GM21423 (cell line): ENCODE data around the gene PKNOX2.
A peak's percentile ranks its signal among the peaks of the same experiment; 100 is the strongest.

Experiments
- ATAC-seq: cut with Tn5 transposase; IDR thresholded peaks from one replicate; pipeline ENCODE4 v1.9.1; 2021; ENCODE audit warnings: mild to moderate bottlenecking, moderate library complexity; ENCODE audit not compliant: unreplicated experiment

Gene PKNOX2

DNA sequence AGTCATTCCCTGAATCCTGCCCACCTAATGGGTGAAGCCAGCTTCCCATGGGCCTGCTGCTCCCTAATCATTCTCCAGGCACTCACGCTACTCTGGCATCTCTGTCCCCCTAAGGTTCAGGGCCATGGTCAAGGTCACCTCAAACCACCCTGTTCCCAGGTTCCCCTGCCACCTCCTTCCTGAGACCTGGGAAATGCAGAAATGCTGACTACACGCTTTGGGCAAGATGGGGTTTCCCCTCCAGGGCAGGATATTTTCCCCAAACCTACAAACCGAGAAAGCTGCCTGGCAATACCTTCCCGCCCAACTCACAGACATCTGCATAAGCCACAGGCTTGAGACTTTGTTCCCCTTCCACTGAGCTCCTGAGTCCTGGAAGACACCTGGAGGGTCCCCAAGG, 233.9 kb downstream of the PKNOX2 start:
- no peak for ATAC-seq

DNA sequence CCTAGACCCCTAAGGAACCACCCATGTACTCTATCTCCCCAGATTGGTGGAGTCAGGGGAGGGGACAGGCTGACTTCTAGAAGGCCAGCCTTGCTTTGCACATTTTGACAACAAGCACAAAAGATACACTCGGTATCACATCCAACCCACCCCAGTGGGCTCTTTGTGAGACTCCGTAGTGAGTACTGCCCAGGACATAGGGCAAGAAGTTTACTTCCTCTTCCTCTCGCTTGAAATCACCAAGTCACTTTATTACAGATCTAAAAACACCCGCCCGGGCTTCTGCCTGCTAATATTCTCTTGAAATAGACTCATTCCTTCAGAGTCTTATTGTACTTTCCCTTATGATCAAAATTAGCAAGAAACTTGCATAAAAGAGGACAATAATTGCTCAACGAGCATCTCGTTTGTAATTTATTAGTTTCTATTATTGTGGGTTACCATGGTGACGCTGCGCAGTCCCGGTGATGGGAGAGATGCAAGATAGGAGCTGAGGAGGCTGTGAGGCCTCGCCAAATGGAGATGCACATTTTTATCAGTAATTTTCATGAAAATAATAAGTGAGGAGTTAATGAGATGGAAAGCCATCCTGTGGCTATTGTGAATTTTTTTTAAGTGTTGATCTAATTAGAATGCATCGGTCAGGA, 234.6 kb downstream of the PKNOX2 start:
- no peak for ATAC-seq

DNA sequence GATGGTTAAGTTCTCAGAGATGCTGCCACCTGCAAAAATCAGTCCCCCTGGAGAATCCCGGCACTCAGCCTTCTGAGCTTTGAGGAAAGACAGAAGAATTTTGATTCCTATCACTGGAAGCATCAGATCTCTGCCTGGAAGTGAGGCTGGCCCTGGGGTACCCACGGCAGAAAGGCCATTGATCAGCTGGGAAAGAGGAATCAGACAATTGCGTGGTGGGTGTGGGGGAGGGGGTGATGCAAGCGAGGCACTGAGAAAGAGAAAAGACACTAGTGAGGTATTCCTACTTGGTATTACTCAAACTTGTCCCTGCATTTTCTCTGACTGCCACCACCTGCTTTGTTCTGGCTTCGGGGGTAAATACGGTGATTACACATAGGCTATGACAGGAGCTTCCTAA, 235.4 kb downstream of the PKNOX2 start:
- no peak for ATAC-seq

DNA sequence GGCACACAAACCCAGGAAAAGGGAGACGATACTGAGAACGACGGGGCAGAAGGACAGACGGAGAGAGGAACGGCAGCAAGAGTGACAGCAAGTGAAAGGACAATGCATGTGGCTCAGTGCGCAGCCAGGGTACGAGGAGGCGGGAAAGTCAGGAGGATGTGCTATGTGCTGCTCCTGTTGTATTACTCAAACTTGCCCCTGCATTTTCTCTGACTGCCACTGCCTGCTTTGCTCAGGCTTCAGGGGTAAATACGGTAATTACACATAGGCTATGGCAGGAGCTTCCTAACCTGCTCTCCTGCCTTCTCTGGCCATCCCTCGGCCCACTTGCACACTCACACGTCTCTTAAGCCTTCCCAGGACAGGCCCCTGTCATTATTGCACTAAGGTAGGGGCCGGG, 236.7 kb downstream of the PKNOX2 start:
- no peak for ATAC-seq

DNA sequence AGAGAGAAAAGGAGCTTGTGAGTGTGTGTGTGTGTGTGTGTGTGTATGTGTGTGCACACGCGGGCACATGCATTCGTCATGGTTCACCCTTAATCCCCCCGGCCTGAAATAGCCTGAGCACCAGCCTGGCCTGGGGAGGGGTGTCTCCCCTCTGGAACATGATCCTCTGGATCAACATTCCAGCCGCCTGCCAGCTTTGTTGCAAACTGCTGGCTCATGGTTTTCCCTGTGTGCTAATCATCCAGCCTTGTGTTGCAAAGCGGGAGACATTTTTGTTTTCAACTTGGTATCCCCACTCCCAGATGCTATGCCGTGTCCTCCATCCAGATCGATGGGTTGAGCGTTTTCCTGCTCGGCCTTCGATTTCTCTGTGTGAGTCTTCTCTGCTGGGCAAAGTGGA, 237.2 kb downstream of the PKNOX2 start:
- no peak for ATAC-seq

DNA sequence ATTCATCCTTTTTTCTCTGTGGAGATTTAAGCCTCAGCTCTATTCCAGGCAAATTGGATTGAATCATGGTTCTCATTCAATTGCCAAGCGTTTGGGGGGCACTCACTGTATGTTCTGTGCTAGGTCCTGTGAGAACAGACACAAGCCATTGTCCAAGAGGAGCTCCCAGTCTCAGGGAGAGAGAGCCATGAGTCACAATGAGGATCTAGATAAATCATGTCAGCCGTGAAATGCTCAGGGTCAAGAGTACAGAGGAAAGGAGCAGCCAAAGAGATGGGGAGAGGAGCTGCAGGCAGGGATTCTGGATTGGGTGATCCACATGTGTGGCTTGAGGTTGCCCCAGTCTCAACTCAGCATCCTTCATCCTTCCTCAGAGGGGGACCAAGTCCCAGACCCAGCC, 237.9 kb downstream of the PKNOX2 start:
- no peak for ATAC-seq

DNA sequence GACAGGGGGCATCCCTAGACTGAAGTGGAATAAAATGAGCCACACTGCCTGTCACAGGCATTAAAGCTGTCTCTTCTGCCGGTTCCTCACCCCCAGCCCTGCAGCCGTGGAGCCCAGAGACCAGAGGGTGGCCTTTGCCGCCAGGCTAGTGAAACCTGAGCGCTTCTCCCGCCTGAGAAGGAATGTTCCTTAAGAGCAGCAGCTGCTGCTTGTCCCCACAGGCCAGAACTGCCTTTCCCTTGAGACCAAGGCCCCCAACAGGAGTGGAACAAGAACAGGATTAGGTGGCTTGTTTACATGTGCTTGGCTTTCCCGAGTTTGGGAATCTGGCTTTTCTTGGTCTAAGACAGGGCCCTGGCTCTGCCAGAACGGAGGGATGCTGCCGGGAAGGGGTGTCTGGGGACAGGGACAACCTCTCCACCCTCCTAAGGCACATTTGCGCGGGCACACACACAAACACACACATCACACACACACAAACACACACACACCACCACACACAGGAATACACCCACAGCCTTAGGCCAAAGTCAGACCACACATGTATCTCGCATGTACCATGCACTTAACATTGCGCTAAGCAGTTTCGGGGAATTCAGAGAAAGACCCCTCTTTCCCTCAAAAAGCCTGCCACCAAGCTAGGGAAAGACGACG, 239.7 kb downstream of the PKNOX2 start:
- no peak for ATAC-seq

DNA sequence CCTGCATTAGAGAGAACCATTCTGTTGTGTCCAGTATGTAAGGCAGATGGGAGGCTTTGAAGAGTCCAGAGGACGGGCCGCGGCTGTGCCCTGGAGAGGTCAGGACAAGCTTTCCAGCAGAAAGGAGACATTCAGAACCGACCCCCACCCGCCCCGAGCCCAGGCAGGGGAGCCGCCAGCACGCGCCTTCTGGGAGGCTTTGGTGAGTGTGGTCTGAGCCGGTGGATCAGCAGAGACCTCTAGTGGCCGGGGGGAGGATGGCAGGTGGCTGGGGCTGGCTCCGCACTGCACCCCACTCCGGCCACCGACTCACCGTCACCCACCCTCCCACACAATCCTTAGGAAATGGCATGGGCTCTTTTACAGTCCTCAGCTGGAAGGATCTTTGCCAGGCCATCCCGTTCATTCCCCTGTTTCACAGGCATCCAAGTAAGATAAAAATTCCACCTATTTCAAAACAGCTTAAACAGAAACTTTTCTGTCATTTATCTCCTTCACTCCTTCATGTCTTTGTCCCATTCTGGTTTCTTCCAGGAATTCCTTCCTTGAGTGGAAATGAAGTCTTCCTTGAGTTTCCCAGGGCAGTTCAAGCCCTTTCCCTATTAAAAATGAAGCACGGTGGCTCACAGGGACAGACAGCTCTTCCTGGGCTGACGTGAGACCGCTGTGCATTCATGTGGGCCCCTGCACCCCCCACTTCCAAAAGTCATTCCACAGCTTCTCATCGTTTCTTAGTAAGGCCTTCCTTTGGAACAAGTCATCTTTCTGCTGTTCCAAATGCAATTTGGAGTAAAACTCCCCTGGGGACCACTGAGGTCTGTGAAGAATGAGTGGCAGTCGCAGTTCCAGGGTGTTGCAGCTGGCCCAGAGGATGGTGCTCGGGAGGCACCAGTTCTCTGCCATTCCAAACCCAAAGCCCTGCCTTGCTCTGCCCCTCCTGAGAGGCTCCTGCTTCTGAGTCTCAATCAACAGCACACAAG, 240.6 kb downstream of the PKNOX2 start:
- peak; percentile 88 for ATAC-seq

DNA sequence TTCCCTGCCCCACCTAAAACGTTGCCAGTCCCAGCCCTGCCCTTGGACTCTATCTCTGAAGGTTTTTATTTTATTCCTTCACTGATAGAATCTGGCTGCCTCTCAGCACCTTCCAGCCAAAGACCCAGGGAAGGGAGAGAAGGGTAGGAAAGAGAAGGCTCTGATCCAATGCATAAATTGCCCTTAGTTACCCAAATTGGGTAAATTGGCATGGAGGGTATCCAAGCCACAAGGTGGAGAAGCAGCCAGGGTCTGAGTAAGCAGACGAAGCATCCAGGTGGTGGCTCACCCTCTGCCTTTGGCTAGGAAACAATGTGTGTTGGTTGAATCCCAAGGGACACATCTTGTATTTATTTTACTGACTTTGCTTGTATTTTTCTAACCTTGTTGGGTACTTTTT, 242.5 kb downstream of the PKNOX2 start:
- no peak for ATAC-seq

DNA sequence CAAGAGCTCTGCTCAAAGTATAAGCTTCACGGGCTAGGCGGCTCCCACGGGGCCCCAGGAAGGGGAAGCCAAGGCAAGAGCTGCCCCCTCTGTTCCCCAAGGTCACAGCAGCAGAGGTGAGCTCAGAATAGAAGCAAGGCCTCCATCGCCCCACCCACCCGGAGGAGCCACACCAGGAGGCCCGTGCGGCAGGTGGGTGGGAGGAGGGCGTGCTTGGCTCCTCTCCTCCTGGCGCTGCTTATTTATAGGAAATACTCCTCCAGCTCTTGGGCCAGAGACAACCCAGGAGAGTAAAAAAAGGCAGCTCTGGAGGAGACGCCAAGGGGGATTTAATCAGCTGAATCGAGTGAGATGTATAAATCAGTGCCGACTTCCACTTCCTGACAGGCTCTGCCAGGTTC, 243.8 kb downstream of the PKNOX2 start:
- ATAC-seq: no peak

DNA sequence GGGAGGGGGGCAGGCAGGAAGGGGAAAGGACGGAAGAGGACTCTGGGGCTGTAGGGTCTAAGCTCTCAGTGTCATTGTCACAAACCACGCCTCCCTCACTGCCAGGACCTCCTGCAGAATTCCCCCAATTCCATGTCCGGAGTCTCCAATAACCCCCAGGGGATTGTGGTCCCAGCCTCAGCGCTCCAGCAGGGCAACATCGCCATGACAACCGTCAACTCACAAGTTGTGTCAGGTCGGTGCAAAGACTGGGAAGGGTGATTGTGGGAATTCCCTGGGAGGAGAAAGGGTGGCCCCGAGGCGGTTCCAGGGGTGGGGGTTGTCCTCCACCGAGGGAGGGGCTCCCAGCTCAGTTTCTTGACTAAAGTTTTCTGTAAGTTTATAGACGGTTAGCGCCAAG, 245.5 kb downstream of the PKNOX2 start:
- no peak for ATAC-seq

DNA sequence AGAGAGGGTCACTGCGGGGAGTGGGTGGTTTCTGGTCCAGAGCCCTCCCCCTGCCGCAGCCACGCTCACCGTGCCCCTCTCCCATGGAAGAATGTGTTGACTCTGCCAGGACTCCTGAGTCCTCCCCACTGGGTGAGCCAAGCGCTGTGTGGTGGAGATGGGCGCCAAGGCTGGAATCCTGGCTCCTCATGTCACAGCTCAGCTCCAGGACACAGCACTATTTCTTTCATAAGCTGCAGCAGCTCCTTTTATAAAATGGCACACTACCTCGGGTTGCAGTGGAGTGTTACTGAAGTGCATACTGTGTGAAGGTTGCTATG, 247.6 kb downstream of the PKNOX2 start:
- ATAC-seq: no peak

DNA sequence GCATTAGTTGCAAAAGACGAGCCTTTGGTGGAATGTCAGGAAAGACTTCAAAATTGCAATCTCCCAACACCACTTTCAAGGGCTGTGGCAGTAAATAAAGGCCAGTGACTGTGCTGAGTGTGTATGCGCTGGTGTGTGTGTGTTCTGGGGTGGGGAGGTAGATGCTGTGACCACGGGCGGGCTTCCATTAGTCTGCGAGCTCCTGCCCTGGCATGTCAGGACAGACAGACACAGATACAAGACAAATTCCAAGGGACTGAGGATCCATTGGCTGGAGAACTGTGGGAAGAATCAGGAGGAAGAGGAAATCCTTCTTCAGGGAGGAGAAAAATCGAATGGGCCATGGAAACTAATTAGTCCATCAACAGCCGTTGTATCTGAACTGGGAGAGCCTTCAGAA, 248.0 kb downstream of the PKNOX2 start:
- ATAC-seq: no peak

DNA sequence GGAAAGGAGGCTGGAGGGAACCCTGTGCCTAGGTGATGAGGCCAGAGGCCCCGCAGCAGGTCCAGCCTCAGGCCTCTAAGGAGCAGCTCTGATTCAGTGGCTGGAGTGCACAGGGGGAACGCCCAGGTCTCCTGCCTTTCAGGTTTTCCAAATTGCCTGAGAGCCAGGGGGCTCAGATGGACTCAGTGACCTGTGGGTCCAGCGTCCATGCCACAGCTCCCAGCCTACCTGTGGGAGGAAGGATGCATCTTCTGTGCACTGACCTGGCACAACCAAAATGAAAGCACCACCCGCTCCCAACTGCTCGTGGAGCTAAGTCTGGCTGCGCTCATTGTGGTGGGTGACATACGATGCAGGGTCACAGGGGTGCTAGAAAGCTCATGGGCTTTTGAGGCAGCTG, 248.7 kb downstream of the PKNOX2 start:
- ATAC-seq: no peak

DNA sequence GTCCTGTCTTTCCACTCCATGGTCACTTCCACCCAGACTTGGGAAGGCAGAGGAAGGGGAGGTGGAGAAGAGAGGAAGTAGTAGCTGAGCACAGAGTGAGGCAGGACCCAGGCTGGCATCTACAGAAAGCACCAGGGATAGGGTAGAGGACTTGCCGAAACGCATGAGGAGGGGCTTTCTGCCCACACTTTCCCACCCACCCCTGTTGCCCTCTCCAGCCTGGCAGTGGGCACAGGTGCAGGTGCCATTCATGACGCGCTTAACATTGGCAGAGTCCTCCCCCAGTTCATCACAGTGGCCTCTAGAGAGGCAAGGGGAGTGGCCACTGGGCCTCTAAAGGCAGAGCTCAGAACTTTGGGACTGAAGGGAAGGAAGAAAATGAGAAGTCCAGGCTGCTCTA, 249.6 kb downstream of the PKNOX2 start:
- no peak for ATAC-seq

DNA sequence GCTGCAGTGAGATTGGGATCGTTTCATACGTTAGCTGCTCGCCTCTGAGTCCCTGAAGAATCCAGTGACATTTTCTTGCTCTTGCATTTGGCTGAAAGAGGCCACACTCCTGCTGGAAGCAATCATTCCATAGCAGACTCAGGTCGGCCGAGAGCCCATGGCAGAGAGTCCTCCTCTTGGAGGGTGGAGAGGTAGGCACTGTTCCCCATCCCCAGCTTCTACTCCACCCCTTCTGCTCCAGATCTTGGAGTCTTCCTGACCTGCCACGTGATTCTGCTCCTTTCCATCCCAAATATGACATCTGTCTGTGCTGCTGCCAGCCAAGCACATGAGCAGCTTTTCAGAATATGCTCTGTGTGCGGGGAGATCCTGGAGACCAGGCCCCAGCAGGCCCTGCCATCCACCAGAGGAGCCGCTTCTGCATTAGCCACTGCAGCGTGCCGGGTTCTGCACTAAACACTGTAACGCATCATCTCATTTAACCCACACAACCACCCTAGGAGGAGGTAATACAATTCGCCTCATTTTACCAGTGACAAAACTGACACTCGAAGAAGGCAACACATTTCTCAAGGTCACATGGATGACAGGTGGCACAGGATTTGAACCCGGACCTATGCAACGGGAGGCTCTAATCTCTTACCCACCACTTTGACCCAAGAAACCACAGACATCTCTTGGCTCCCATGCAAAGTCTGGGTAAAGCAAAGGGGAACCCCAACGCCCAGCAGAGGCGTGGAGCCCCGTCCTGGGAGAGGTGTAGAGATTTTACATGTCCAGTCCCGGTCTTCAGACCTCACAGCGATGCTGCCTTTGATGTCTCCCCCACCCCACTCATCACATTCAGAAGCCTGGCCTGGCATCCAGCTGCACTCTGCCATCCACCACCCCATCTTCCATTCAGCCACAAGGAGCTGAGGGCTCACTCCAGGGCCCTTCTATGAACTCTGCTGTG, 252.7 kb downstream of the PKNOX2 start:
- no peak for ATAC-seq

DNA sequence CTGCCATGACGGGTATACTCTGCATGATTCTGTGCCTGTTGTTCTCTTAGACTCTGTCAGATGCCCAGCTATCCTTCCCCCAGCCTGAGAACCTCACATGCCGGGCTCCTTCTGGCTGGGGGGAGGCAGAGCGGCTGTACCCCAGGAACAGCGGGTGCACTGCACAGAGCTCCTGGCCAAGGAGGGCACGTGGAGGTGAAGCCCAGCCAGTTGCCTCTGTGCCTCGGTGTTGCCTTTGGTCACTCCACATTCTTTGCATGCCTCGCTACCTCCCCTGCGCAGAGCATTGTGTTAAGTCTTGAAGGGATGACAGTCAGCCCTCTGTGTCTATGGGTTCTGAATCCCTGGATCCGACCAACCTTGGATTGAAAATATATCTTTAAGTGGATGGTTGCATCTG, 253.8 kb downstream of the PKNOX2 start:
- no peak for ATAC-seq

DNA sequence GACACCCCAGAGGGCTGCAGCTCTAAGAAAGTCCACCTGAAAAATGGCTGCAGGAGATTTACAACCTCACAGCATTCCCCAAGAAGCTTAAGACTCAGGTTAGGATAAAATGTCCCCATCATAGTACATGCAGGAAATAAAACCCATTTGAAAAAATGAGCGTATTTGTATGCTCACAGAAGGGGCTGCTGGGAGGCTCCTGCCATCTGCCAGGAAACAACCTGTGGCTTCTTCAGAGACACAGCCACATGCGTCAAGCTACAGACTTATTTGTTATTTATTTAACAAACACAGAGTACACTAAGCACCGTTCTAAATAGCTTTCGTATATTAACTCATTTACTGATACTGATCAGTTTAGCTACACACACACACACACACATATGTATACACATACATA, 258.1 kb downstream of the PKNOX2 start:
- ATAC-seq: no peak

DNA sequence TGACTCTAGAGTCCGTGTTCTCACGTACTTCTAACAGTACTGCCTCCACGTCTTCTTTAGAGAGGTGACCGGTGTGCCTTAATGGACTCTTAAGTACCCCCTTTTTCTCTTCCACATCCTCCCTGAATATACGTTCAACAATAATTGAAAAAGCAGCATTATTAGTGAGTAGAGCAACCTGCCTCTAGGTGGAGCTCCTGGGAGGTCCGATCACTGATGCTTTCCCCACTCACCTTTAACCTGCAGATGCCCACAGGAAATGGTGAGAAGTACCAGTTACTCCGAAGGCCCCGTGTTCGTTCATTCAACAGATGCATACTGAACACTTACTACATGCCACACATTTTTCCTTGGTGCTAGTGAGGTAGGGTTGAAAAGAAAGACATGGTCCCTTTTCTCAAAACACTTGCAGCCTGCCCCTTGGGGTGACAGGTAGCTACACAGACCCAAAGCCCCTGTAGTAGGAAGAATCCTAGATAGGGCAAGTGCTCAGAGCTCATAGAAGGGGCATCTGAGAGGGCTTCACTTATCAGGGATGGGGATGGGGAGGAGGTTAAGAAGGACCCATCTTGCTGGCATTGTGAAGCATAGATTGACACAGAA, 258.8 kb downstream of the PKNOX2 start:
- ATAC-seq: no peak

DNA sequence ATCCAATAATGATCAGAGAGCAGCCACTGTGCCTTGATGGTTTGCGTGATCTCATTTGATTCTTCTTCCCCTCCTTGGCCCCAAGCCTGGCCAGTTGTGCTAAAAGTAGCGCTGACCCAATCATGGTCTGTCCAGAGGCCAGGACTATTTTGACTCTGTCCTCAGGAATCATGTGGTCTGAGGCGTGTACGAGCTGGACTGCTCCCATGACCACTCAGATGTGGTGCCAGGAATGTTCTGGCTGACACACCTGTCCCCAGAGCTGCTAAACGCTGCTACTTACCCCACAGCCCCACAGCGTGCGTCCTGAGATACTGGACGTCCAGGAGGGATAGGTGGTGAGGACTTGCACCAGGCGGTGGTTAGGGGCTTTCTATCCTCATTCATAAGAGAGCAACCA, 261.1 kb downstream of the PKNOX2 start:
- no peak for ATAC-seq
